Measurements from ENCODE around the gene PHF2.

- TF ChIP-seq CTCF (IDR thresholded peaks at IDR 0.05 in 2 of 3, conservative IDR thresholded peaks at IDR 0.05 in 1 of 3; ENCODE audit: insufficient read depth in 2 of 3, low read depth in 1 of 3, low read length in 3 of 3) (no peak), HMG20A (CRISPR knock-in tag; conservative IDR thresholded peaks at IDR 0.05) (no peak), RFX5 (IDR thresholded peaks at IDR 0.05; ENCODE audit: low read depth, low read length) (no peak), AFF4 (CRISPR knock-in tag; IDR thresholded peaks at IDR 0.05) (no peak), GABPA (tag; conservative IDR thresholded peaks at IDR 0.05; ENCODE audit: low read depth) (no peak), ZHX1 (conservative IDR thresholded peaks at IDR 0.05; ENCODE audit: low read length) (no peak), KLF13 (tag; IDR thresholded peaks at IDR 0.05; ENCODE audit: borderline replicate concordance, low read depth) (no peak)
These were observed 93.0 kb downstream of the PHF2 start for GRCh38 chr9:93669116-93669957.
